ENCODE results near the gene RNF169. TPM values are rescaled to one million over a fixed set of nuclear protein-coding genes. Genes with fewer than 3 reads are reported as not detected.
"Not testable (repeated sequence)": the region's sequence is repeated elsewhere in the genome, so short reads cannot be mapped to it uniquely, and the experiment has no call there.

Gene RNF169
- total RNA-seq, 1 donor from 2014 or later: 24.0 TPM

- no peak for TF ChIP-seq CTCF (IDR thresholded peaks at IDR 0.05; ENCODE audit: unreplicated experiment)
- no peak for DNase-seq (ENCODE audit: low spot score, unreplicated experiment)
- peaks cover 21% of the 10 kb centered on the region for H3K36me3 Mint-ChIP-seq (ENCODE audit: insufficient read depth)
- no peaks in the 10 kb centered on the region for H3K27me3 Mint-ChIP-seq
- H3K4me3 Mint-ChIP-seq (ENCODE audit: low read depth): no peak overlapping the region
- H3K9me3 Mint-ChIP-seq (ENCODE audit: low read depth): peaks cover 9% of the 10 kb centered on the region
- no peak overlapping the region for H3K27ac Mint-ChIP-seq
- no peaks in the 10 kb centered on the region for H3K4me1 Mint-ChIP-seq (ENCODE audit: low read depth)
Observed at GRCh38 chr11:74766905-74767304, 18.3 kb downstream of the RNF169 start.

- H3K27me3 Mint-ChIP-seq; DNase-seq (ENCODE audit: low spot score, unreplicated experiment); H3K27ac Mint-ChIP-seq; H3K4me3 Mint-ChIP-seq (ENCODE audit: low read depth); H3K4me1 Mint-ChIP-seq (ENCODE audit: low read depth); H3K9me3 Mint-ChIP-seq (ENCODE audit: low read depth): not testable (repeated sequence)
- peaks cover 12% of the 10 kb centered on the region for H3K36me3 Mint-ChIP-seq (ENCODE audit: insufficient read depth)
Observed at GRCh38 chr11:74768172-74768651, 19.6 kb downstream of the RNF169 start.

GRCh38 chr11:74769055-74769707, 20.5 kb downstream of the RNF169 start:
- Mint-ChIP-seq H3K4me3 (ENCODE audit: low read depth) (no peak overlapping the region), H3K9me3 (ENCODE audit: low read depth) (peaks cover 5% of the 10 kb centered on the region), H3K36me3 (ENCODE audit: insufficient read depth) (peaks cover 4% of the 10 kb centered on the region), H3K27ac (no peak overlapping the region), H3K27me3 (no peaks in the 10 kb centered on the region), H3K4me1 (ENCODE audit: low read depth) (peaks cover 12% of the 10 kb centered on the region)
- no peak for TF ChIP-seq CTCF (IDR thresholded peaks at IDR 0.05; ENCODE audit: unreplicated experiment)
- DNase-seq (ENCODE audit: low spot score, unreplicated experiment): no peak

GRCh38 chr11:74770456-74770855, 21.8 kb downstream of the RNF169 start:
- H3K4me3 Mint-ChIP-seq (ENCODE audit: low read depth): no peak overlapping the region
- no peak for TF ChIP-seq CTCF (IDR thresholded peaks at IDR 0.05; ENCODE audit: unreplicated experiment)
- no peaks in the 10 kb centered on the region for H3K27me3 Mint-ChIP-seq
- H3K36me3 Mint-ChIP-seq (ENCODE audit: insufficient read depth): no peaks in the 10 kb centered on the region
- peaks cover 15% of the 10 kb centered on the region for H3K4me1 Mint-ChIP-seq (ENCODE audit: low read depth)
- no peak for DNase-seq (ENCODE audit: low spot score, unreplicated experiment)
- H3K27ac Mint-ChIP-seq: no peak overlapping the region
- H3K9me3 Mint-ChIP-seq (ENCODE audit: low read depth): no peaks in the 10 kb centered on the region

GRCh38 chr11:74771139-74771538, 22.5 kb downstream of the RNF169 start:
- no peak overlapping the region for H3K4me3 Mint-ChIP-seq (ENCODE audit: low read depth)
- peaks cover 15% of the 10 kb centered on the region for H3K4me1 Mint-ChIP-seq (ENCODE audit: low read depth)
- H3K9me3 Mint-ChIP-seq (ENCODE audit: low read depth): no peaks in the 10 kb centered on the region
- no peak overlapping the region for H3K27ac Mint-ChIP-seq
- DNase-seq (ENCODE audit: low spot score, unreplicated experiment): no peak
- no peaks in the 10 kb centered on the region for H3K27me3 Mint-ChIP-seq
- H3K36me3 Mint-ChIP-seq (ENCODE audit: insufficient read depth): no peaks in the 10 kb centered on the region
- no peak for TF ChIP-seq CTCF (IDR thresholded peaks at IDR 0.05; ENCODE audit: unreplicated experiment)

- no peak for DNase-seq (ENCODE audit: low spot score, unreplicated experiment)
Observed at GRCh38 chr11:74773476-74773875, 24.8 kb downstream of the RNF169 start.

More at GRCh38 chr11:74773476-74773875, 24.8 kb downstream of the RNF169 start:
- Mint-ChIP-seq H3K27me3 (no peaks in the 10 kb centered on the region), H3K27ac (no peak overlapping the region), H3K4me3 (ENCODE audit: low read depth) (no peak overlapping the region), H3K36me3 (ENCODE audit: insufficient read depth) (no peaks in the 10 kb centered on the region), H3K4me1 (ENCODE audit: low read depth) (peaks cover 21% of the 10 kb centered on the region), H3K9me3 (ENCODE audit: low read depth) (no peaks in the 10 kb centered on the region)
- TF ChIP-seq CTCF (IDR thresholded peaks at IDR 0.05; ENCODE audit: unreplicated experiment): no peak
